ENCODE data around the gene ARHGAP36. TPM values are rescaled to one million over a fixed set of nuclear protein-coding genes. Genes with fewer than 3 reads are reported as not detected.

Gene ARHGAP36
- total RNA-seq, 2 experiments from 2014 or later: not detected

- H3K9me3 ChIP-seq (ENCODE audit: control insufficient read depth in 1 of 2, insufficient read depth in 1 of 2, low read length in 2 of 2): no peaks in the 10 kb centered on the region
- H3K4me1 Mint-ChIP-seq (ENCODE audit: low read depth): no peaks in the 10 kb centered on the region
- H3K9me3 Mint-ChIP-seq: no peaks in the 10 kb centered on the region
- H3K27me3 ChIP-seq (ENCODE audit: control insufficient read depth in 1 of 2, insufficient read depth in 2 of 2, low read length in 2 of 2): peaks cover 14 to 56% of the 10 kb centered on the region in 2 experiments
- no peak for TF ChIP-seq CTCF (IDR thresholded peaks at IDR 0.05)
- ChIA-PET CTCF (no interaction called here), POLR2A (no interaction called here)
- ATAC-seq (ENCODE audit: poor library complexity) (no peak), DNase-seq (no peak)
- peaks cover 43% of the 10 kb centered on the region for H3K27me3 Mint-ChIP-seq
- H3K27ac Mint-ChIP-seq: no peak overlapping the region
- no peak overlapping the region for H3K4me3 ChIP-seq (ENCODE audit: low read length)
- intact Hi-C loops (cut with DNase I, micrococcal nuclease): no loop called here
- H3K36me3 ChIP-seq (ENCODE audit: insufficient read depth, low read length): no peaks in the 10 kb centered on the region
- no peaks in the 10 kb centered on the region for H3K36me3 Mint-ChIP-seq (ENCODE audit: low read depth)
- H3K27ac ChIP-seq (ENCODE audit: low read depth in 1 of 2, low read length in 2 of 2): no peak overlapping the region
- H3K4me3 Mint-ChIP-seq: no peak overlapping the region
- H3K4me1 ChIP-seq (ENCODE audit: insufficient read depth, low read length): peaks cover 8% of the 10 kb centered on the region
These were observed 14.9 kb downstream of the ARHGAP36 start for GRCh38 chrX:131072871-131073571.

- POLR2A ChIA-PET: no interaction called here
- Mint-ChIP-seq H3K36me3 (ENCODE audit: low read depth) (no peaks in the 10 kb centered on the region), H3K9me3 (no peaks in the 10 kb centered on the region), H3K4me3 (no peak overlapping the region), H3K27ac (no peak overlapping the region), H3K27me3 (peaks cover 45% of the 10 kb centered on the region), H3K4me1 (ENCODE audit: low read depth) (no peaks in the 10 kb centered on the region)
- Histone ChIP-seq H3K27me3 (ENCODE audit: control insufficient read depth in 1 of 2, insufficient read depth in 2 of 2, low read length in 2 of 2) (peaks cover 14 to 53% of the 10 kb centered on the region in 2 experiments), H3K4me3 (ENCODE audit: low read length) (no peak overlapping the region), H3K36me3 (ENCODE audit: insufficient read depth, low read length) (no peaks in the 10 kb centered on the region), H3K9me3 (ENCODE audit: control insufficient read depth in 1 of 2, insufficient read depth in 1 of 2, low read length in 2 of 2) (no peaks in the 10 kb centered on the region), H3K4me1 (ENCODE audit: insufficient read depth, low read length) (peaks cover 5% of the 10 kb centered on the region), H3K27ac (ENCODE audit: low read depth in 1 of 2, low read length in 2 of 2) (no peak overlapping the region)
- CTCF ChIA-PET: no interaction called here
- DNase-seq: no peak
- intact Hi-C loops (cut with DNase I, micrococcal nuclease): no loop called here
- no peak for ATAC-seq (ENCODE audit: poor library complexity)
- no peak for TF ChIP-seq CTCF (IDR thresholded peaks at IDR 0.05)
These were observed 15.5 kb downstream of the ARHGAP36 start for GRCh38 chrX:131073607-131074006.

- H3K27me3 Mint-ChIP-seq: peaks cover 48% of the 10 kb centered on the region
- H3K27ac Mint-ChIP-seq: no peak overlapping the region
- Histone ChIP-seq H3K36me3 (ENCODE audit: insufficient read depth, low read length) (no peaks in the 10 kb centered on the region), H3K9me3 (ENCODE audit: control insufficient read depth in 1 of 2, insufficient read depth in 1 of 2, low read length in 2 of 2) (peaks cover 0 to 12% of the 10 kb centered on the region in 2 experiments), H3K27ac (ENCODE audit: low read depth in 1 of 2, low read length in 2 of 2) (no peak overlapping the region), H3K27me3 (ENCODE audit: control insufficient read depth in 1 of 2, insufficient read depth in 2 of 2, low read length in 2 of 2) (peaks cover 9 to 32% of the 10 kb centered on the region in 2 experiments), H3K4me3 (ENCODE audit: low read length) (no peak overlapping the region), H3K4me1 (ENCODE audit: insufficient read depth, low read length) (no peaks in the 10 kb centered on the region)
- TF ChIP-seq CTCF (IDR thresholded peaks at IDR 0.05): no peak
- H3K9me3 Mint-ChIP-seq: no peaks in the 10 kb centered on the region
- no peak overlapping the region for H3K4me3 Mint-ChIP-seq
- intact Hi-C loops (cut with DNase I, micrococcal nuclease): no loop called here
- no peaks in the 10 kb centered on the region for H3K4me1 Mint-ChIP-seq (ENCODE audit: low read depth)
- POLR2A ChIA-PET: no interaction called here
- CTCF ChIA-PET: no interaction called here
- H3K36me3 Mint-ChIP-seq (ENCODE audit: low read depth): no peaks in the 10 kb centered on the region
- no peak for DNase-seq
- no peak for ATAC-seq (ENCODE audit: poor library complexity)
These were observed 23.9 kb downstream of the ARHGAP36 start for GRCh38 chrX:131081772-131082740.
